Endodermal cell (in vitro differentiated cells): ENCODE measurements around the gene MAD2L1BP. TPM values are rescaled to one million over a fixed set of nuclear protein-coding genes. Genes with fewer than 3 reads are reported as not detected.

ENCODE experiments used
- DNase-seq: peaks from one replicate; pipeline ENCODE4 v3.0.0-alpha.2; 2017
- H3K27ac ChIP-seq: 2 replicates; pipeline ENCODE4 v1.5.1; 2013; ENCODE audit warnings: mild to moderate bottlenecking, low read depth, low read length, moderate library complexity
- H3K27me3 ChIP-seq: 2 replicates; pipeline ENCODE4 v1.6.1; 2013; ENCODE audit warnings: mild to moderate bottlenecking, low read length, moderate library complexity; ENCODE audit not compliant: insufficient read depth, control insufficient read depth, poor library complexity, severe bottlenecking
- H3K36me3 ChIP-seq: 2 replicates; pipeline ENCODE4 v1.7.0; 2013; ENCODE audit warnings: mild to moderate bottlenecking, low read length, moderate library complexity; ENCODE audit not compliant: control insufficient read depth, insufficient read depth
- H3K4me1 ChIP-seq: one replicate; pipeline ENCODE4 v1.7.0; 2013; ENCODE audit warnings: low read length; ENCODE audit not compliant: control insufficient read depth, insufficient read depth
- H3K4me3 ChIP-seq: 2 replicates; pipeline ENCODE4 v1.5.1; 2013; ENCODE audit warnings: mild to moderate bottlenecking, low read length, moderate library complexity
- H3K9ac ChIP-seq: 2 replicates; pipeline ENCODE4 v1.6.1; 2013; ENCODE audit warnings: mild to moderate bottlenecking, low read length, moderate library complexity; ENCODE audit not compliant: poor library complexity, severe bottlenecking; ENCODE audit errors: extremely low read depth
- H3K9me3 ChIP-seq: 2 replicates; pipeline ENCODE4 v1.6.1; 2013; ENCODE audit warnings: mild to moderate bottlenecking, low read length, moderate library complexity; ENCODE audit not compliant: control insufficient read depth
- H3K27ac Mint-ChIP-seq: 2 replicates; pipeline ENCODE4 v1.8.0; 2020; ENCODE audit warnings: mixed read lengths
- H3K27me3 Mint-ChIP-seq: 2 replicates; pipeline ENCODE4 v1.8.0; 2021; ENCODE audit warnings: mild to moderate bottlenecking, mixed read lengths; ENCODE audit not compliant: insufficient read depth
- H3K36me3 Mint-ChIP-seq: 2 replicates; pipeline ENCODE4 v1.8.0; 2020; ENCODE audit warnings: low read depth, mixed read lengths
- H3K4me1 Mint-ChIP-seq: 2 replicates; pipeline ENCODE4 v1.8.0; 2020; ENCODE audit warnings: mixed read lengths
- H3K4me3 Mint-ChIP-seq: 2 replicates; pipeline ENCODE4 v1.8.0; 2020; ENCODE audit warnings: mild to moderate bottlenecking, moderate library complexity, mixed read lengths
- H3K9me3 Mint-ChIP-seq: 2 replicates; pipeline ENCODE4 v1.8.0; 2020; ENCODE audit warnings: mild to moderate bottlenecking, mixed read lengths
- CTCF ChIP-seq: fragments of 200-600 bp; sonication (generic); conservative IDR thresholded peaks from 2 replicates; pipeline ENCODE4 v1.5.0; 2021; ENCODE audit warnings: antibody characterized with exemption, mild to moderate bottlenecking
- WGBS, 2 experiments: methylation state at CpG; one replicate each; pipeline versions ENCODE4 v1.1.5 to v1.1.7; 2013; ENCODE audit warnings: missing lambda C conversion rate in 2 of 2, mixed read lengths in 1 of 2; ENCODE audit not compliant: insufficient coverage in 1 of 2, insufficient read length in 1 of 2; 5-methylcytosine and 5-hydroxymethylcytosine counted together
- total RNA-seq, 2 donors: library from RNA; stranded (reverse); fragmentation: NEBNext Ultra II Directional in 1 of 2; extraction: Animal tissue kit (Norgen Biotek cat#: 25700) in 1 of 2; gene quantifications; 2 replicates in 1 of 2; 3 replicates in 1 of 2; pipeline ENCODE4 v1.2.1, GENCODE V29; 2021

MAD2L1BP gene
- total RNA-seq, 2 donors from 2014 or later, result 32.7 to 41.5 TPM

- Histone ChIP-seq H3K27ac (no peak overlapping the region), H3K27me3 (no peaks in the 10 kb centered on the region), H3K4me1 (peaks cover 12% of the 10 kb centered on the region), H3K9ac (peak overlapping the region; percentile 80), H3K4me3 (peak overlapping the region; percentile 98), H3K36me3 (peaks cover 37% of the 10 kb centered on the region), H3K9me3 (no peaks in the 10 kb centered on the region)
- WGBS, 2 experiments, result 41 to 49% methylated on average over 5 to 7 of the region's 7 CpGs
- Mint-ChIP-seq H3K36me3 (peaks cover 32% of the 10 kb centered on the region), H3K4me3 (peak overlapping the region; percentile 94), H3K27me3 (no peaks in the 10 kb centered on the region), H3K27ac (peak overlapping the region; percentile 94), H3K4me1 (peaks cover 24% of the 10 kb centered on the region), H3K9me3 (no peaks in the 10 kb centered on the region)
- DNase-seq, result no peak
- TF ChIP-seq CTCF, result no peak
Observed at GRCh38 chr6:43636308-43636659, 644 bp downstream of the MAD2L1BP start.

DNA sequence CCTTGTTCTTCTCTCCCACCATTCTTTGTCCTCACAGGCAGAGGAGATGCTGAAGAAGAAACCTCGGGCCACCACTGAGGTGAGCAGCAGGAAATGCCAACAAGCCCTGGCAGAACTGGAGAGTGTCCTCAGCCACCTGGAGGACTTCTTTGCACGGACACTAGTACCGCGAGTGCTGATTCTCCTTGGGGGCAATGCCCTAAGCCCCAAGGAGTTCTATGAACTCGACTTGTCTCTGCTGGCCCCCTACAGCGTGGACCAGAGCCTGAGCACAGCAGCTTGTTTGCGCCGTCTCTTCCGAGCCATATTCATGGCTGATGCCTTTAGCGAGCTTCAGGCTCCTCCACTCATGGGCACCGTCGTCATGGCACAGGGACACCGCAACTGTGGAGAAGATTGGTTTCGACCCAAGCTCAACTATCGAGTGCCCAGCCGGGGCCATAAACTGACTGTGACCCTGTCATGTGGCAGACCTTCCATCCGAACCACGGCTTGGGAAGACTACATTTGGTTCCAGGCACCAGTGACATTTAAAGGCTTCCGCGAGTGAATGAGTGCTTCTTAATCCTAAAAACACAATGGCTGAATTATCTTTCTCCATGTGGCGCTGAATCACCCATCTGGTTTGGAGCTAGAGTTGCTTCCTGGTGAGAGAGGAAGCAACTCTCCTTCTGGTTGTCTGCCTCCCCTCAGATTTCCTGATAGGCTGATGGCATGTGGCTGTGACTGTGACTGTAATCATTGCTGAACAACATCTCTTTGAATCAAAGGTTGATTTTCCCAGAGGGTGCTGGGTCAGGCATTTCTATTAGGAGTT, 4.6 kb downstream of the MAD2L1BP start:
- Histone ChIP-seq H3K27ac (no peak overlapping the region), H3K36me3 (peaks cover 52% of the 10 kb centered on the region), H3K4me3 (peak overlapping the region; percentile 64), H3K9ac (no peak overlapping the region), H3K27me3 (no peaks in the 10 kb centered on the region), H3K9me3 (no peaks in the 10 kb centered on the region), H3K4me1 (peaks cover 12% of the 10 kb centered on the region)
- WGBS, 2 experiments, result 90 to 93% methylated on average over 19 to 21 of the region's 21 CpGs
- Mint-ChIP-seq H3K4me3 (peak overlapping the region; percentile 17), H3K4me1 (peaks cover 44% of the 10 kb centered on the region), H3K27me3 (no peaks in the 10 kb centered on the region), H3K9me3 (no peaks in the 10 kb centered on the region), H3K36me3 (peaks cover 43% of the 10 kb centered on the region), H3K27ac (peak overlapping the region; percentile 77)
- no peak for DNase-seq
- no peak for TF ChIP-seq CTCF

DNA sequence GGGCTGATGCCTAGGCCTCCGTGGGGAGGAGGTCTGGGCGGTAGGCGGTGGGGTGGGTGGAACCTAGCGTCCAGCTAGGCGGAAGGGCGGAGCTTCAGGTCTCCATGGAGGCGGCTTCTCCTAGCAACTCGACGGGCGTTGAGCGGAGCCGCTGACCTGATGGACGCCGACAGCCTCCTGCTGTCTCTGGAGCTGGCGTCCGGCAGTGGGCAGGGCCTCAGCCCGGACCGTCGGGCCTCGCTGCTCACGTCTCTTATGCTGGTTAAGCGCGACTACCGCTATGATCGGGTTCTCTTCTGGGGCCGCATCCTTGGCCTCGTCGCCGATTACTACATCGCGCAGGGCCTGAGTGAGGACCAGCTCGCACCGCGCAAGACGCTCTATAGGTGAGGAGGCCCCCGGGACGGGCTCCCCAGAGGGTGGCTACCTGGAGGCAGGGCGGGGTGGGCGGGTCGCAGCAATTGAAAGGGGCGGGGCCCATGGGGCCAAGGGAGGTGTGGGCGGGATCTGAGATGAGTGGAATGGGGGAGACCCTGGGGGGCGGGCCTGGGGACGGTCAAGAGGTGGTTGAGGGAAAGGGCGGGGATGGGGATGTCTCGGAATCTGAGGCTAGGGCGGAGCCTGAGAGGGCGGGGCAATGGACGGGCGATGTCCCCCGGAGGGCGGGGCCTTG, 9.4 kb downstream of the MAD2L1BP start, which contains the start of gene RSPH9:
RSPH9 (plus strand) TSS at position 97 of the 673 bp plus-strand sequence; CDS start at position 160, 63 bp downstream.
- Histone ChIP-seq H3K9ac (no peak within 1 kb of the TSS), H3K9me3 (no peaks in the 10 kb centered on the region), H3K4me3 (peak within 1 kb of the TSS; percentile 73), H3K27me3 (no peaks in the 10 kb centered on the region), H3K27ac (peak within 1 kb of the TSS; percentile 67), H3K36me3 (peaks cover 27% of the 10 kb centered on the region), H3K4me1 (peaks cover 5% of the 10 kb centered on the region)
- Mint-ChIP-seq H3K9me3 (no peaks in the 10 kb centered on the region), H3K4me1 (peaks cover 29% of the 10 kb centered on the region), H3K36me3 (peaks cover 21% of the 10 kb centered on the region), H3K27ac (peak within 1 kb of the TSS; percentile 92), H3K4me3 (peak within 1 kb of the TSS; percentile 59), H3K27me3 (no peaks in the 10 kb centered on the region)
- TF ChIP-seq CTCF, result no peak
- peak; percentile 98 for DNase-seq
- WGBS, 2 experiments, result 0 to 4% methylated on average over 7 to 52 of the region's 52 CpGs
